ENCODE measurements around the gene RCOR3.

RCOR3 gene

GRCh38 chr1:211326140-211326527 lies 67.0 kb downstream of the RCOR3 start:
- DNase-seq: no peak

GRCh38 chr1:211326528-211327345 lies 67.6 kb downstream of the RCOR3 start, which contains the start of gene TRAF5:
TSS of gene TRAF5 (plus strand) at chr1:211326833. CDS start at chr1:211353240, 26,407 bp downstream.
- DNase-seq: peak; percentile 74 to 83 (median 78)

- DNase-seq: peak; percentile 30 to 62 (median 52)
Measured at GRCh38 chr1:211327346-211327921, 68.3 kb downstream of the RCOR3 start.

GRCh38 chr1:211328084-211328694 lies 69.0 kb downstream of the RCOR3 start:
- DNase-seq: no peak

GRCh38 chr1:211328866-211329475 lies 69.8 kb downstream of the RCOR3 start:
- no peak for DNase-seq

- DNase-seq: no peak
Measured at GRCh38 chr1:211329764-211330201, 70.6 kb downstream of the RCOR3 start.

- peak in 1 of 4 experiments; percentile 14 for DNase-seq
Measured at GRCh38 chr1:211330282-211330936, 71.2 kb downstream of the RCOR3 start.

GRCh38 chr1:211331011-211331709 lies 72.0 kb downstream of the RCOR3 start:
- no peak for DNase-seq

- DNase-seq: peak in 1 of 4 experiments; percentile 16
Measured at GRCh38 chr1:211332036-211332616, 73.0 kb downstream of the RCOR3 start.

GRCh38 chr1:211332830-211333229 lies 73.7 kb downstream of the RCOR3 start:
- peak in 2 of 4 experiments; percentile 15 to 23 for DNase-seq

GRCh38 chr1:211333906-211334305 lies 74.7 kb downstream of the RCOR3 start:
- DNase-seq: no peak

- no peak for DNase-seq
Measured at GRCh38 chr1:211334986-211335385, 75.8 kb downstream of the RCOR3 start.

GRCh38 chr1:211335522-211336157 lies 76.5 kb downstream of the RCOR3 start:
- no peak for DNase-seq

GRCh38 chr1:211336161-211336560 lies 77.0 kb downstream of the RCOR3 start:
- no peak for DNase-seq

- DNase-seq: no peak
Measured at GRCh38 chr1:211336775-211337174, 77.6 kb downstream of the RCOR3 start.

GRCh38 chr1:211337430-211338223 lies 78.5 kb downstream of the RCOR3 start:
- DNase-seq: no peak

GRCh38 chr1:211338224-211338620 lies 79.1 kb downstream of the RCOR3 start:
- no peak for DNase-seq

- peak; percentile 57 to 82 (median 65) for DNase-seq
Measured at GRCh38 chr1:211339631-211340041, 80.5 kb downstream of the RCOR3 start.

GRCh38 chr1:211340622-211341507 lies 81.7 kb downstream of the RCOR3 start:
- peak; percentile 77 to 92 (median 86) for DNase-seq

Data from suppressor macrophage (primary cell).